Amniotic stem cell (primary cell): ENCODE results near the gene PRKAG2.

ENCODE experiments used
- DNase-seq: peaks from one replicate; lab custom pipeline; 2025; lab: John Stamatoyannopoulos, UW

PRKAG2 gene

DNA sequence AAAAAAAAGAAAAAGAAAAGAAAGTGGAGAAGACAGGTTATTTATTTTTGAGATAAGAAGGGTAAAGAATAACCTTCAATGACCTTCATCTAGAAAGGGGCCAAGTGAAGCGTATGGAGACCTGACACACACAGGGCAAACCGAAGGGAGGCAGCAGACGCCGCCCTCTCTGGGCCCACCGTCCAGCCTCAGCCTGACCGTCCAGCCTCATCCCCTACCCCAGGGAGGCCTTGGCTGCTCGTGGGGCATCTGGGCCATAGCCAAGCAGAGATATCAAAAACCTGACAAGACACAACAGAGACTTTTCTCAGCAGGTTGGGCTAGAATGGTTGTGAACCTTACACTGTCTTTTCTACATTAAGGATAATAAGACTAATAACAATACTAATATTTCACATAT, 10.9 kb downstream of the PRKAG2 start:
- DNase-seq = no peak

DNA sequence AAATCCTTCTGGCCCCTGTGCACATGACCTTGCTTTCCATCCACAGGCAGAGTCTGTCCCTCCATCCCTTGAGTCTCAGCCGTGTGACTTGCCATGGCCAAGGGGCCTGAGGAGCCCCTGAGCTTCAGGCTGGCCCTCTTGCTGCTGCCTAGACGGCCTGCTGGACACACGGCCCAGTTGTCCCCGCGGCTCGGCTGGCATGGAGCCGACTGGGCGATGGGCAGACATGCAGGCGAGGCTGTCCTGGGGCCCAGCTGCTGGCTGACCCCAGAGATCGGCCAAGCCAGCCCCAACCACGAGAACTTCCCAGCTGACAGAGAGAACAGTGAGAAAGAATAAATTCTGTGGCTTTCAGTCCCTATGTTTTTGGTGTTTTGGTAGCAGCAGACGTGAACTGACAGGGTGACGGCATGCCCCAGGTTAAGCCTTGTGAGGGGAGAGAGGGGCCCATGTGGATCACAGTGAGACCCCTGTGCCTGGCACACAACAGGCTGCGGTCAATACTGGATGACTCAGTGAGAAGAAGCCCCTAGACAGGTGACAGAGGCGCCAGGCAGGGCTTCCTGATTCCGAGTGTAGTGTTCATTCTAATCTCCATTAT, 11.7 kb downstream of the PRKAG2 start:
- DNase-seq = no peak

DNA sequence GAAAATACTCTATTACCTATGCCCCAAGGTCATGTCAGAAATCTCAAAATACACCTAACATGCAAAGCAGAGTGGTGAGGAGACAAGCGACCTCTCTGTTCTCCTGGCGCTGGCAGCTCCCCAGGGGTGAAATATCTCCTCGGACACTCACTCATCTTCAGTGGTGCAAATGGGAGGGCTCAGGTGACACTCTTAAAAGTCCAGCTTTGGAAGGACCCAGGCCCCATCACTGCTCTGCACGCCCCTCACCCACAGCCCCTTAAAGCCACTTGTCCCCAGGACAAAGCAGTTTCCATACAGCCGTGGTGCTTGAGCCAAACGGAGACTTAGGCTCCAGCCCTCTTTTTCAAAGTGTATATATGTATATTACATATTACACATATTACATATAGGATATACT, 12.4 kb downstream of the PRKAG2 start:
- DNase-seq = no peak

DNA sequence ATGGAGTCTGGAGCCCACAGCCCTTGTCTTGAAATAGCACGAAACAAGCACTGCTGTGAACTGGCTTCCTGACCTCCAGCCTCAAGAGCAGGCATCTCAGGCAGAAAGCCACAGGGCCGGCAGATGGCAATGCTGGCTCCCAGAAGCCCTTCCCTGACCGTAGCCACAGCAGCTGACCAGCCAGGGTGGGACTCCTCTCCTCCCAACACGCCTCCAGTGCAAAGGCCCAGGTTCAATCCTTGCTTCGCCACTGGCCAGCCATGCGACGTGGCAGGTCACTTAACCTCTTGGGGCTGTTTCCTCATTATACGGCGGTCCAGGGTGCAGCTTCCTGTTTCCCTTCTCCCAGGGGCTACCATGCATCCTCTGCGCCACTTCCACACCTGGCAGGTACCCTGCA, 12.8 kb downstream of the PRKAG2 start:
- no peak for DNase-seq

DNA sequence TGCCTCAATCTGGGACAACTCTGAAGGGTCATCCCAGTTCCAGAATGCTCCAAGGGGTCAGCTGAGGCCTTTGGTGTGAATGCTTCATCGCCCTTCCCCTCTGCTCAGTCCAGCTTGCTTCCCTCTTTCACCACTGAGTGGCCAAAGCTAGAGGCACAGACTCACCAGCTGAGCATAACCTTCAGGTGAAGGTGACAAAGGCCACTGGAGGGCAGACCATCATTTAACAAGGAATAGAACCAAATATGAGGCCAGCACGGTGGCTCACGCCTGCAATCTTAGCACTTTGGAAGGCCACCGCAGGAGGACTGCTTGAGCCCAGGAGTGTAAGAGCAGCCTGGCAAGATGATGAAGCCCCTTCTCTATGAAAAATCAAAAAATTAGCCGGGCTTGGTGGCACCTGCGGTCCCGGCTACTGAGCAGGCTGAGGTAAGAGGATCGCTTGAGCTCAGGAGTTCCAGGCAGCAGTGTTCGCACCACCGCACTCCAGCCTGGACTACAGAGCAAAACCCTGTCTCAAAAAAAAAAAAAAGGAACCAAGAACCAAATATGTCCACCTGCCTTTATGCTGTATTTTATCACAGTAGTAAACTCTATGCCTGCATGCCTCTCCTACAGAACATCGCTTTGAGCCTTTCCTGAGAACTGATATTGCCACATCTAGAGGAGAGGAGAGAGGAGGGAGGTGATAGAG, 13.4 kb downstream of the PRKAG2 start:
- no peak for DNase-seq

DNA sequence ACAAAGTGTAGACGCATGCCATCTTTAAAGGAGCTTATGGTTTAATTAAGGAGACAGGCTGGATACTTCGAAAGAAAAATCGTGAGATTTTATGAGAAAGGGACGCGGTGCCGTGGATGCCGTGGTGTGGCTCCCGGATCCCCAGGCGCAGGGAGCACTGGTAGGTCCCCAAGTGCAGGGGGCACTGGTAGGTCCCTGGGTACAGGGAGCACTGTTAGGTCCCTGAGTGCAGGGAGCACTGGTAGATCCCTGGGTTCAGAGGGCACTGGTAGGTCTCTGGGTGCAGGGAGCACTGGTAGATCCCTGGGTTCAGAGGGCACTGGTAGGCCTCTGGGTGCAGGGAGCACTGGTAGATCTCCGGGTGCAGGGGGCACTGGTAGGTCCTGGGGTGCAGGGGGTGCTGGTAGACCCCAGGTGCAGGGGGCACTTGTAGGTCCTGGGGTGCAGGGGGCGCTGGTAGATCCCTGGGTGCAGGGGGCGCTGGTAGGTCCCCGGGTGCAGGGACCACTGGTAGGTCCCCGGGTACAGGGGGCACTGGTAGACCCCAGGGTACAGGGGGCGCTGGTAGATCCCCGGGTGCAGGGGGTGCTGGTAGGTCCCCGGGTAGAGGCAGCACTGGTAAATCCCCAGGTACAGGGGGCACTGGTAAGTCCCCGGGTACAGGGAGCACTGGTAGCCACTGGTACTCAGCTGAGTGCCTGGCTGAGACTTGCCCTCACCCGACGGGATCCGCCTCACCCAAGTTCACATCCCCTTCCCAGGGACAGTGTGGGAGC, 14.1 kb downstream of the PRKAG2 start:
- no peak for DNase-seq

DNA sequence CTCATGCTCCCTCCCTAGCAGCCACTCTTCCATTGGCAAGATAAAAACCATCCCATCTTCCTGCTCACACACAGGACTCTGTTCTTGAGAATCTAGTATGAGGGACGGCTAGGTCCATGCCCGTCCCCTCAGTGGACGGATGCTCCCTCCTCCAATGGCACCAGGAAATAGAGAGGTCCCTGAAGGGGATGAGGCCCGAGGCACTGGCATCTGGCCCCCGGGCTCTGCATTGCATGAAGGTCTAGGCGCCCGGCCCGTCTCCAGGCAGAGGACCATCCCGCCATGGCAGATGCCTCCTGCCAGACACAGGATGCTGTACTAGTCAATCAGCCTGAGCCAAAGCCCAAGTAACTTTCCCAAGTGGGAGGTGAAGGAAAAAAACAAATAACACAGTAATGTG, 15.0 kb downstream of the PRKAG2 start:
- no peak for DNase-seq

DNA sequence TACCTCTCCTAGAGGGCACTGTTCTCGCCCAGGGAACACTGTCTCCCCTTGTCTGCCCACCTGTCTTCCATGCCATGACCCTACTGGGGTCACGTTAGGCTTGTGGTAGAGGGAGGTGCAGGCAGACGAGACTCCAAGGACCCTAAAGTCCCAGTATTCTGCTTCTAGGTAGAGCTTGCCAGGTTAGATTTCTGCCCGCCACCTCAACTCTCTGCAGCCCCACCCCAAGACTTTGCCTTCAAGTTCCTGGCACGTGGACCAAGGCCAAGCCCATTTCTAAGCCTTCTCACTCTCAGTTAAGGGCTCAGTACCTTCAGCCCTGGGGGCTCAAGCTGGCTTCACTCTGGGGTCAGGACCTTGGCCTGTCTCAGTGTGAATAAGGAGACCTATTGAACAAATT, 16.1 kb downstream of the PRKAG2 start:
- DNase-seq = no peak

DNA sequence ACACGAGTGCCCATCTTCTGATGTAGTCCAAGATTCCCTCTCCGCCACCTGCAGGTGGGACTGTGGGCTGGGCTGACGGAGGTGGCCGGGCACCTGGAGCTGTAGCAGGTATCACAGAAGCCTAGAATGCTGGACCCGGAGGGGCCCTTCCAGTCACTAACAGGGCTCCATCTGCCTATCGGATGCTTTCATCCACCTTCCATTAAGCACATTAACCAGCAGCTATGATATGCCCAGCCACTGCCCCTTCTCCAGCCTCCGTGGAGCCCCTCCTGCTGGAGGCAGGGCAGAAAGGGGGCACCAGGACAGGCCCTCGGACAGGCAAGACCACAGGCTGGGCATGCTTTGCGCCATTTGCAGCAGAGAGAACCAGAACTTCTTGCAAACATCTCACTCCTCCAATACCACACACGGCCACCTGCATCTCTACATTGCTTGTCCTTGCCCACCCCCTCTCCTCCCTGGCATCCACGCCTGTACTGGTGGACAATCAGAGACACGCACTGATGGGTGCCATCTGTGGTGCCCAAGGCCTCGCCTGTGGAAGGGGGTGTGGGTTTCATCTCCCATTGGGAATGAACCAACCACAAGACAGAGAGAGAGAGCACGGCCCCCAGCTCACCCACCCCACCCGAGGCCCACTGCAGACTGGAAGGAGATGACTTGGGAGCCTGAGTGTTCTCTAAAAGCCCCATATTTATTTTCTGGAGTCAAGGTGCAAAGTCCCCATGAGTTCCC, 16.8 kb downstream of the PRKAG2 start:
- no peak for DNase-seq

DNA sequence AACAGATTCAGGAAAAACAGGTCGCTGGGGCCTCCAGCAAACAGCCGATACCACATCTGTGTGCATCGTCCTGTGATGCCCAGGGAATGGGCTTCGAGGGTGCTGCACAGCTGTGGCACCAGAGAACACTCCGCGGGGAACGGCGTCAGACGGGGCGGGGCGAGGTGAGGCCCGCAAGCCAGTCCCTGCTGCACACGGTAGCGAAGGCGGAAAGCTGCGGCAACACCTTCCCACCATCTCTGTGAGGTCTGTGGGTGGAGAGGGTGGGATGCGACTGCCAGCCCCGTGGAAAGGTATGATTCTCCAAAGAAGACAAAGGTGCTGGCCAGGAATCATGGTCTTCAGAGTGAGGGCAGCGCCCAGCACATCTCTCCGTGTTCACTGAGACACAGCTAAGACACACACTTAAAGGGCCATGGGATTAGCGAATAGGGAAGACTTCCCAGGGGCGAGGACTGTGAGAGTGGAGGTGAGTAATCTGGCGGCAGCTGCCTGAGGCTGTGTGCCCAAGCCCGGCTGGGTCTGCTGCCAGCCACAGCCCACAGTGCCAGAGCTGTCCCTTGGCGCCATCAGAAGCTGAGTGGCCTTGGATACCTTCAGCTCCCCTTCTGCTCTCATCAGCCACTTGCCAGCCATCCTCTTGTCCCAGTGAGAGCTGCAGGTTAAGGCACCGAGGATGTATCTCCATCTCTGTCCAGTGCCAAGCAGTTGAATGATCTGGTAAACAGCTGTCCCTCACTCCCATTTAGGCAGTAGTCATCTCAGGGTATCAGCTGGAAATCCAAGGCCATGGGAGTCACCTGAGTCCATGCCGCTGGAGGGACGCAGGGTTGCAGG, 17.6 kb downstream of the PRKAG2 start:
- DNase-seq = no peak

DNA sequence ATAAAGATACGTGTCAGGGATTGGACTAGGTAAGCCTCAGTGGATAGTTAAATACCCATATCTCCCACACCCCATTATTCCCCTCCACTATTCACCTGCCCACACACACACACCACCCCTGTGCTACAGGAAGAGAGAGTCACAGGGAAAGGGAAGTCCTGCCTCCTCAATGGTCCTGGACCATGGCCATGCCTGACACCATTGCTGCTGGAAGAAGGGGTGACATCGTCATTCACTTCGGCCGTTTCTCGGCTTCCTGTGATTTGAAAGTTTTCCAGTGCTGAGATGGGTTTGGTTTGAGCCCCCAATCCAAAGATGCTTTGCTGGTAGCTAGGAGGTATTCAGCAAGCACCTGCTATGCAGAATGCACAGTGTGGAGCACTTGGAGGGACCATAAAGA, 18.5 kb downstream of the PRKAG2 start:
- DNase-seq = no peak

DNA sequence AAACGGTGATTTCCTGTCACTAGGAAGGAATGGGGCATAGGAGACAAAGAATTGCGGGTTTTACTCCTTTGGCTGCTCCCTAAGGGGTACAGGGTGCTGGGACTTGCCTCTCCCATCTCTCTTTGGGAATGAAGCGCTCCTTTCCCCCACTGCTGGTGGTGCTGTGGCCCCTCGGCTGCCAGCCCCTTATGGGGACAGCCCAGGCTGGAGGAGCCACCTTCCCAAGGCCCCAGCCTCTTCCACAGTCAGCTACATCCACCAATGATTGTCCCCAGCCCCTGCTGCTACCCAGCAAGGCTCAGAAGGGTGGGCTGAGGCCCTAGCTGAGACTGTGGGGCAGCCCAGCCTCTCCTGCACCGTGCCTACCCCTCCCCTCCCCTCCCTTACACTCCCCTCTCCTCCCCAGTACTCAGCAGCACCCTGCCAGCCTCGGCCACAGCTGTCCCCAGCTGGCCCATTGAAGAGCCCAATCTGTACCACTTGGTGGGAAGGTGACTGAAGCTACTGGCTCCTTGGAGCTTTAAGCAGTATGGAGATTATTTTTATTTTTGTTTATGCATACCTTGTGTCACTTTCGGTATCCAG, 19.0 kb downstream of the PRKAG2 start:
- no peak for DNase-seq

DNA sequence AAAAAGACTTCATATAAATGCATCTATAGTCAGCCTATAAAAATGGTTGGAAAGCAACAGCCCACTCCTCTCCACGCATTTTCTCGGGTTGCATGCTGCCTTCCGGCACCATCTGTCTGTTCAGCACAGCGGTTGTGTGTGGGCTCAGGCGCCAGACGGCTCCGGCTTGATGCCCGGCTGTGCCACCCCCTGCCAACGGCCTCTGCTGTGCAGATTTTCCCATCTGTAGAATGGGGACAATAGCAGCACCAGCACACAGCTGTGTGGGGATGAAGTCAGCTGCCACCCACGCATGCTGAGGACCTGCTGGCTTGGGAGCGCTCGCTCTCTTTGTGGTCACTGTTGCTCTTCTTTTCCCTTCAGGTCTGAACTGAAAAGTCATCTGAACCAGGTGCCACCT, 19.5 kb downstream of the PRKAG2 start:
- no peak for DNase-seq

DNA sequence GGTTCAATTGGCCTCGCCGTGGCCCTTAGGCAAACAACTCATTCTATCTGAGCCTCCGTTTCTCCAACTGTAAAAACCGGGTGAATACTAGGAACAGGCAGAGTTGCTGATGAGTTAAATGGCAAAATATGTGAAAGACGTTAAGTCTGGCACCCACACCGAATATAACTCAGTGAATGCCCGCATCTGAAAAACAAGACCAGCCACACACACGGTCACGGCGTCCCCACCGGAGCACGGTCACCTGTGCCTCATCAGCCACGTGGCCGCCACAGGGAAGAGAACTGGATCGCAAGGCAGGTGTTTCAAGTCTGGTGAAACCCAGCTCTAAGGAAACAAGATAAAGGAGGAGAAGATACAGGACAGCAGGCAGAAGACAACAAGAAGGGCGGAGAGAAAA, 20.4 kb downstream of the PRKAG2 start:
- DNase-seq = no peak

DNA sequence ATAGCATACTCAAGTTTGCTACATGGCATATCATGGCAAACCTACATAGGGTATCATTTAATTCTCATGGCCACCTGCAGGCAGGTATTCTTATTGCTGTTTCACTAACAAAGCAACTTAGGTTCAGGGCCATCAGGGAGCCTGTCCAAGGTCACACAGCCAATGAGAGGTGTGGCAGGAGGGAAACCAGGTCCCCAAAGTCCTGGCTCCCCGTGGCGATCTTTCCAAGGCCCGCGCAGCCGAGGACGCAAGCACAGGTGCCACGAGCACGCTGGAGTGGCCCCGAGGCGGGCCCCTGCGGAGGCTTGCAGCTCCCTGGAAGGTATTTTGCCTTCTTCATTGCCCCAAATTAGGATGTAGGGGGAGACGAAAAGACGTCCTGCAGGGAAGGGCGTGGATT, 20.8 kb downstream of the PRKAG2 start:
- DNase-seq = no peak

DNA sequence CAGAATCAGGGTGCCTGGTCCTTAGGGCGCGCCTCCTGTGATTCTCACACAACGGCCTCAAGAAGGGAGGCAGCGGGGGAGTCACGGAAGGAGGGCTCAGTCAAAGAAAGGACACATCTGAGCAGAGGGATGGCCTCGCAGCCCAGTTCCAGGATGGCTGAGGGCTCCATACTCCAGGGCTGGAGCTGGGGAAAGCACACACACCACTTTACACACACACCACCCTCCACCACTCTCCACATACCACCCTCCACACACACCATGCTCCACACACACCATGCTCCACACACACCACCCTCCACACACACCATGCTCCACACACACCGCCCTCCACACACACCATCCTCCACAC, 22.2 kb downstream of the PRKAG2 start:
- DNase-seq = no peak

DNA sequence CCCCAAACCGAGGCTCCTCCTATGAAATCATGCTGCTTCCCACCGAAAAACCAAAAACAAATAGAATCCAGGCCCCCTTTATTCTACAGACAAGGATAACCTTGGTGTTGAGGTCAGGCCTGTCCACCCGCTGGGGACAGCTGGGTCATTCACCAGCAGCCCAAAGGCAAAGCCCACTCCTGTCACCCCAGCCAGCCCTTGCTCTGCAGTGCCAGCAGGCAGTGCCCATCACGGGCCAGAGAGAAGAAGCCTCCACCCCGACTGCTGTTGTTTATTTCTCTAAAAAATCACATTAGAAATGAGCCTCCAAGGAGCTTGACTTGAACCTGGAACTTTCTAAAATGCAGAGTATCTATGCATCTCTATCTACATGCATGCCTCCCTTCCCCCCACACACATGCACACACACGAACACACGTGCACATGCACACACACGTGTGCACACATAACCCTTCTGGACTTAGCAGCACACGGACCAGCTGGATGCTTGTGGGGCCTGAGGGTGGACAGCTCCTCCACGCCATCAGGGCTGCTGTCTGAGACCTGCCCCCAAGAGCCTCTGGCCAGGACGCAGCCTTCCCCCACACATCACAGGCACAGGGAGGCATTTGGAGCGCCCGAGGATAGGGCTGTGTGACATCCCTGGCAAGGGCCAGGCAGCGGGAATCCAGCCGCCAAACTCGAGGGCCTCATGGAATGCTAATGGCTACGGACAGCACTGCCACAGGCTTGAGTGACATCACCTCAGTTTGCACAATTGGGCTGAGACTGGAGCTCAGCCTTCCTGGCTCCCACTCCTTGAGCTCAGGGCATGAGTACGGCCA, 22.8 kb downstream of the PRKAG2 start:
- no peak for DNase-seq

DNA sequence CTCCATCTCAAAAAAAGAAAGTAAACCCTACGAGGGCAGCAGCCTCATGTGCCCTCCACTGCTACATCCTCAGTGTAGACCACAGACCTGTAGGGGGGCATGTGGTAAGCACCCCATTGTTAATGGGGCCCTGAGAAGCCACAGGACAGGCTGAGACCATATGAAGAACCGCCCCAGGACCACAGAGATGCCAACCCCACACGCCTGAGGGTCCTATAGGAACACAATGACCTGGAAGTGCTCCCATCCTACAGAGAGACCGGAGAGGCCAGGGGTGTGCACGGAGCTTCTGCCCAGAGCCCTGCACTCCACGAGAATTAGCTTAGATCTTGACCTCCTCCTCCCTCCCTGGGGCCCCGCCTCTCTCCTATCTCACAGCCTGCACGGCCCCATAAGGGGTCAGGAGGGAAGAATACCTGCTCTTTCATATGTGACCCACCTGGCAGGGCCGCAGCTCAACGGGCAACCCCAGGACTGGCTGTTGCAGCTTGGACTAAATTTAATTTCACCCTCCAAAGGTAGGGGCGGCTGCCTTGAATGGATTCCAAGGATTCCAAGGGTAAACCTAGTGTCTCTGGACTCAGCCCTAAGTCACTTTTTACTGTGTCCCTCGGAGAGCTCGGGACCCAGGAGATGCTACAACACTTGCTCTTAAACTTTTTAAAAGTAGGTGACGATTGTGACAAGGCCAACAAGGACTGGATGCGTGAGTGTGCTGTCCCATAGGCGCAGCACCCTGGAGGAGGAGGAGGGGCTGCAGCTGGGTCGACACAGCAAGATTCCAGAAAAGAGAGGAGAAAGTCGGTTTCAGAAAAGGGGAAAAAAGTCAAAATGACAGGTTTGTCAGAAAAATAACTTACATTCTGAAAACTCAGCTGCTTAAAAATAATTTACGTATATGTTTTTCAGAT, 24.2 kb downstream of the PRKAG2 start:
- DNase-seq = no peak

DNA sequence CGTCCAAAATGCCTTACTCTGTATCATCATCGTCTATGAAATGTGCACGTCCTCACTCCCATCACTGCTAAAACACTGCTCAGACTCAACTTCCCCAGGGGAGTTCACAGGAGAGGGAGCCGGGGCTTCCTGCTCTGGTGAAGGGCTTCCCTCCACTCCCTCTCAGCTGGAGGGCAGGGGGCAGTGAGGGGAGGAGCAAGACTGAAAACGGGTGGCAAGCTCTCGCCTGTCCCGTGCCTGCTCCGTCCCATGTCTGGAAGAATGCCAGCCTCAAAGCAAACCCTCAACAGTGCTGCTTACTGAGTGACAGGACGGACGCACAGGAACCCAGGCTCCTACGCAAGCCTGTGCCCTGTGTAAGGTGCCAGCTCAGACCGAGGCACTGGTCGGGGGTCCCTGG, 25.1 kb downstream of the PRKAG2 start:
- no peak for DNase-seq
